Mesothelial cell of epicardium (in vitro differentiated cells): ENCODE measurements around the gene ZBTB7B. TPM values are rescaled to one million over a fixed set of nuclear protein-coding genes. Genes with fewer than 3 reads are reported as not detected.

Source experiments
- DNase-seq, 2 experiments: peaks; one replicate each; pipeline ENCODE4 v3.0.0; 2021; ENCODE audit warnings: low spot score in 2 of 2; ENCODE audit not compliant: unreplicated experiment in 2 of 2
- H3K27ac Mint-ChIP-seq: 2 replicates; pipeline ENCODE4 v1.8.0; 2021; ENCODE audit warnings: mixed read lengths
- H3K27me3 Mint-ChIP-seq: 2 replicates; pipeline ENCODE4 v1.8.0; 2021; ENCODE audit warnings: low read depth, mixed read lengths
- H3K36me3 Mint-ChIP-seq: 2 replicates; pipeline ENCODE4 v1.8.0; 2021; ENCODE audit warnings: mixed read lengths
- H3K4me1 Mint-ChIP-seq: 2 replicates; pipeline ENCODE4 v1.8.0; 2021; ENCODE audit warnings: mixed read lengths
- H3K4me3 Mint-ChIP-seq: 2 replicates; pipeline ENCODE4 v1.8.0; 2021; ENCODE audit warnings: mild to moderate bottlenecking, moderate library complexity, mixed read lengths
- H3K9me3 Mint-ChIP-seq: 2 replicates; pipeline ENCODE4 v1.8.0; 2021; ENCODE audit warnings: mixed read lengths
- total RNA-seq: library from RNA; stranded (reverse); gene quantifications from 3 replicates; pipeline ENCODE4 v1.2.1, GENCODE V29; 2021
- TF ChIP-seq, protein P1 (sequence below): fragments of 200-600 bp; sonication (generic); IDR thresholded peaks from one replicate; pipeline ENCODE4 v1.5.0; 2021; ENCODE audit warnings: antibody characterized with exemption; ENCODE audit not compliant: unreplicated experiment

ZBTB7B gene
- 19.9 to 21.7 TPM (median 21.7 TPM) in 3 replicates for total RNA-seq

DNA sequence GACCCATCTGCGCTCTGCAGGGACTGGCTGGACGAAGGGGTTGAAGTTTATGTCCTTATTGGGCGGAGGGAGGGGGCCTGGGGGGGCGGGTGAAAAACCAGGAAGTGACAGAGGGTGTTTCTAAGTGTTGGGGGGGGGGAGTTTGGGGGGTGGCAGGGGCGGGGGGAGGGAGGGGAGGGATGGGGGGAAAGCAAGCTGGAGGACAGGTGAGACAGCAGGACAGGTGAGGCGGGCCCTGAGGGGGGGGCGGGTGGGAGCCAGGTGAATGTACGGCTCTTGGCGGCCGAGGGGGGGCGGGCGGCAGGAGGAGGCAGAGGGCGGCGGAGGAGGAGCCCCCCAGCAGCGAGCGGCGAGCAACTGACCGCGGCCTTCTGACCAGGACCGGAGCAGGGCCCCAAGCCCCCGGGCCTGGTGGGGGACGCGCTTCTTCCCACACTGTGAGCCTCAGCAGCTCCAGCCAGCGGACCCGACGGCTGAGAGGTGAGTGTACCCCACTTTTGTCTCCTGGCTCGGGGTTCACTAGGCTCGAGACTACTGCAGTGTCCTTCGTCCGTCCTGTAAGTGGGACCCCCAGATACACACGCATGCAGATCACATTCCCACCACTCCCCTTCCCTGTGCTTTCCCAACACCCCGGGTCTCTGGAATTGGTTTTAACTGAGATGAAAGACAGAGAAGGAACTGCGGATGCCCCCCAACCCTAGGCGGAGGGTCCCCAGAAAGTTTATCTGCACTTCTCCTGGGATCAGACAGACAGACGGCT is at the start of gene ZBTB7B:
Gene ZBTB7B, plus strand, starts transcription at position 339 of the 763 bp plus-strand sequence. CDS start 11,859 bp downstream, outside the sequence.
- no peak for DNase-seq

DNA sequence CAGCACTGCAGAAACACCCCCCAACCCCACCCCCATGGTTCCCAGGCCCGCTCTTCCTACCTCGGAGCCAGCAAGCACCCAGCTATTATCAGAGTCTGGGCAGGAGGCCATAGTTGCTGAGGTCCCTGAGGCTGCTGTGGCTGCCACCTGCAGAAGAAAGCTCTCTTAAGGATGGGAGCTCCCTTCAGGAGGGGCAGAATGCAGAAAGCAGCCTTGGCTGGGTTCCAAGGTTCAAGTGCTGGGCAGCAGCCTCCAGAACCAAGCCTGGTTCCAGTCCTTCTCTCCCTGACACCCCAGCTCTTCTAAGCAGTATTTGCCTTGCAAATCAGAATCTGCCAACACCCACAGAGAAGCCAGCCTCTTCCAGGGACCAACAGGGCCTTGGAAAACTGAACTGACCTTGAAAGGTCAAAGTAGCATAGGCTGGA is 49.0 kb upstream of the ZBTB7B start:
- H3K27me3 Mint-ChIP-seq = no peaks in the 10 kb centered on the region
- H3K4me3 Mint-ChIP-seq = no peak overlapping the region
- TF ChIP-seq, protein P1, sequence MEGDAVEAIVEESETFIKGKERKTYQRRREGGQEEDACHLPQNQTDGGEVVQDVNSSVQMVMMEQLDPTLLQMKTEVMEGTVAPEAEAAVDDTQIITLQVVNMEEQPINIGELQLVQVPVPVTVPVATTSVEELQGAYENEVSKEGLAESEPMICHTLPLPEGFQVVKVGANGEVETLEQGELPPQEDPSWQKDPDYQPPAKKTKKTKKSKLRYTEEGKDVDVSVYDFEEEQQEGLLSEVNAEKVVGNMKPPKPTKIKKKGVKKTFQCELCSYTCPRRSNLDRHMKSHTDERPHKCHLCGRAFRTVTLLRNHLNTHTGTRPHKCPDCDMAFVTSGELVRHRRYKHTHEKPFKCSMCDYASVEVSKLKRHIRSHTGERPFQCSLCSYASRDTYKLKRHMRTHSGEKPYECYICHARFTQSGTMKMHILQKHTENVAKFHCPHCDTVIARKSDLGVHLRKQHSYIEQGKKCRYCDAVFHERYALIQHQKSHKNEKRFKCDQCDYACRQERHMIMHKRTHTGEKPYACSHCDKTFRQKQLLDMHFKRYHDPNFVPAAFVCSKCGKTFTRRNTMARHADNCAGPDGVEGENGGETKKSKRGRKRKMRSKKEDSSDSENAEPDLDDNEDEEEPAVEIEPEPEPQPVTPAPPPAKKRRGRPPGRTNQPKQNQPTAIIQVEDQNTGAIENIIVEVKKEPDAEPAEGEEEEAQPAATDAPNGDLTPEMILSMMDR = no peak
- H3K36me3 Mint-ChIP-seq = peaks cover 9% of the 10 kb centered on the region
- H3K27ac Mint-ChIP-seq = no peak overlapping the region
- peaks cover 56% of the 10 kb centered on the region for H3K4me1 Mint-ChIP-seq
- no peak for DNase-seq
- no peaks in the 10 kb centered on the region for H3K9me3 Mint-ChIP-seq

More for the DNA sequence above, at the start of gene ZBTB7B:
- H3K27me3 Mint-ChIP-seq = no peaks in the 10 kb centered on the region
- no peaks in the 10 kb centered on the region for H3K9me3 Mint-ChIP-seq
- TF ChIP-seq, protein P1 = no peak
- H3K27ac Mint-ChIP-seq = peak within 1 kb of the TSS; percentile 92
- H3K4me3 Mint-ChIP-seq = peak within 1 kb of the TSS; percentile 96
- H3K36me3 Mint-ChIP-seq = no peaks in the 10 kb centered on the region
- peaks cover 27% of the 10 kb centered on the region for H3K4me1 Mint-ChIP-seq

DNA sequence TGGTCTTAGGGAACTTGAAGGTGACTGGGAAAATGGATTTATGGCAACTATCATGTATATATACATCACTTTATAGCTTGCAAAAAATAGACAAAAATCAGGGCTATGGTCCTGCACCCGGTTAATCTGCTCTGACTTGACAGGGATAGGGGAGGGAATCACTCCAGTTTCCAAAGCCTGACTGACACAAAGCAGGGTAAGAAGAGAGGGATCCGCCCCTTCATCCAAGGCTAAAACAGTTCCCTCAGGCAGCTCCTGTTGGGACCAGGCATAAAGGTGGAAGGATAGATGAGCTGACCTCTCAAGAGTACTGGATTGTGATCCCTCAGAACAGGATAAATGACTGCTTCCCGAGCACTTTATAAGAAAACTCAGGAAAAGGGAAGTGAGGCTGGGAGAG is 48.1 kb upstream of the ZBTB7B start:
- H3K27me3 Mint-ChIP-seq = no peaks in the 10 kb centered on the region
- DNase-seq = no peak
- no peaks in the 10 kb centered on the region for H3K9me3 Mint-ChIP-seq
- H3K4me3 Mint-ChIP-seq = peak overlapping the region; percentile 85
- H3K4me1 Mint-ChIP-seq = peaks cover 56% of the 10 kb centered on the region
- TF ChIP-seq, protein P1 = no peak
- H3K36me3 Mint-ChIP-seq = peaks cover 6% of the 10 kb centered on the region
- H3K27ac Mint-ChIP-seq = peak overlapping the region; percentile 97

DNA sequence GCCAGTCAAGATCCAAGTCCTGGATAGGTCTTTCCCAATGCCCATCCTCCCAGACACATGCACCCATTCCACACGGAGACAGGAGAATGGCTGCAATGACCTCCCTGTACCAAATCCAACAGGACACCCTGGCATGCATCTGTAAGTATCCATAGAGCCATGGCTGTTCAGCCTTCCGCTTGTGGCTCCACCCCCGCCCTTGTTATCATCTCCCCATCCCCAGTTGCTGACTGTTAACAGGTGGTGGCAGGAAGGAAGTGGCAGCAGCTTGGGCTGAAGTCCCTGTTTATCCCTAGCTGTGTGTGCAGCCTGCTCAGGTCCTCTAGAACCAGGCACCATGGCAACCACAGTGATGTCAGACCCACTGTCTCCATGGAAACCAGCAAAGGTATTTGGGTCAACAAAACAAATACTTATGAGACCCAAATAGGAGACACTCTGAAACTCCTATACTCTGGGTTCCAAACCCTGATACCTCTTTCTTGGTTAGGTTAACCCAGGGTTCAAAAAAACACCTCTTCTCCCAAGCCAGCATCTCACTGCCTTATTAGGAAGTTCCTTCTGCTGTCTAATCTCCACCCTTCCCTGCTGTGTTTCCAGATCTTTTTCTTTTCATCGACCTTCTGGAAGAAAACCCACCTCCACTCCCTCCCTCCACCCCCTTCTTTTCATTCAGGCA is 47.4 kb upstream of the ZBTB7B start:
- peaks cover 6% of the 10 kb centered on the region for H3K36me3 Mint-ChIP-seq
- peak overlapping the region; percentile 85 for H3K4me3 Mint-ChIP-seq
- peak overlapping the region; percentile 97 for H3K27ac Mint-ChIP-seq
- TF ChIP-seq, protein P1 = no peak
- no peaks in the 10 kb centered on the region for H3K27me3 Mint-ChIP-seq
- peaks cover 56% of the 10 kb centered on the region for H3K4me1 Mint-ChIP-seq
- H3K9me3 Mint-ChIP-seq = no peaks in the 10 kb centered on the region
- no peak for DNase-seq

DNA sequence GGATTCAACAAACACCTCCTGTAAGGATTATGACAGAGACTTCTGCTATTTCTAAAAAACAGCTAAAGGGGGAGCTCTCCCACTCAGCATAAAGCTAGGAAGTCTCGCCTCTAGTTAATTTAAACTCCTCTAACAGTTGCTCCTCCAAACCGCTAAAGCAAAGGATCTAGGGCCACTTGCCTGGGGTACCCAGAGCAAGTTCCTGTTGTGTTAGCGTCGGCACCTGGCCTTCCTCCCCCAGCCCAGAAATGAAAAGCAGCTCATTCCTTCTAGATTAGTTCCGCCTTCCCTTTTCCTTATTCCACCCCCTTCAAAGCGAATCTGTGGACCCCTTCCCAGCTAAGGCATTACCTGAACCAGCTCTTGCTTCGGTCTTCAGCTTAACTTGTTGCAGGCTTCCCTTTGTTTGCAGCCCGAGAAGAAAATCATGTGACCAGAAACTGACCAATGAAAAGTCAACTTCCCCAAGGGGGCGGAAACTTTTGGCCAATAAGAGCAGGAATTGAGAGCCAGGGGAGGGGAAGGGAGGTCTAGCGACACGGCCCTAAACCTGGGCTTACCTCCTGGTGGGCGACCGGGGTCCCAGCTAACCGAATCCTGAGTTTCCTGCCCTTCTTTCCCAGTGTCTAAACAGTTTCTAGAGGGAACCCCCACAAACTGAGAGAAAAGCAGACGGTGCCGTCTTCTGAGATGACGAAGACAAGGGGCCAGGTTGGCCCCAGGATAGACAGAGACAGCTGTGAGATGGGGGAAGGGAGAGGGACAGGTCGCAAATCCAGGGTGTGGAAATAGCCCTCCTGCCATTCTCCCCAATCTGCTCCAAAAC is 46.7 kb upstream of the ZBTB7B start, which contains the start of gene PBXIP1:
Gene PBXIP1, minus strand, starts transcription at position 382 of the 826 bp plus-strand sequence. CDS start 2,378 bp downstream, outside the sequence.
- peaks cover 64% of the 10 kb centered on the region for H3K4me1 Mint-ChIP-seq
- no peaks in the 10 kb centered on the region for H3K27me3 Mint-ChIP-seq
- H3K4me3 Mint-ChIP-seq = peak within 1 kb of the TSS; percentile 85
- DNase-seq = peak; percentile 58 to 80
- TF ChIP-seq, protein P1 = no peak
- H3K36me3 Mint-ChIP-seq = peaks cover under 1% of the 10 kb centered on the region
- no peaks in the 10 kb centered on the region for H3K9me3 Mint-ChIP-seq
- H3K27ac Mint-ChIP-seq = peak within 1 kb of the TSS; percentile 97
